A549 (cell line): ENCODE results near the gene CARMIL3. TPM values are rescaled to one million over a fixed set of nuclear protein-coding genes. Genes with fewer than 3 reads are reported as not detected.

Source experiments
- ATAC-seq, 2 experiments: fragments of 200-7000 bp in 1 of 2; fragments of >200 bp in 1 of 2; cut with Nextera tagmentation in 1 of 2; cut with Tn5 transposase in 1 of 2; 3 replicates each; pipeline versions ENCODE4 v1.8.0 to v1.9.1; 2018 to 2020; ENCODE audit warnings: mild to moderate bottlenecking in 1 of 2, moderate library complexity in 1 of 2
- CTCF ChIA-PET: fragments of 300-600 bp; sonication (Branson Sonifier 250); formaldehyde crosslinking; extraction: SDS; loops from one replicate; lab custom pipeline; 2021; ENCODE audit warnings: antibody characterized with exemption, inconsistent platforms; lab: Yijun Ruan, JAX
- POLR2A ChIA-PET: fragments of 350-600 bp; formaldehyde crosslinking; extraction: SDS; loops from one replicate; lab custom pipeline; 2021; ENCODE audit warnings: antibody characterized with exemption, inconsistent platforms; lab: Yijun Ruan, JAX
- DNase-seq, 2 experiments: peaks; one replicate each; pipeline versions ENCODE4 v3.0.0 to v3.0.0-alpha.2; 2011 to 2016; ENCODE audit warnings: low read depth in 1 of 2, low spot score in 1 of 2
- FAIRE-seq: peaks from 2 replicates; lab custom pipeline; 2011; peaks lifted over from hg19 to GRCh38; lab: Jason Lieb, UNC
- H3K27ac ChIP-seq, 2 experiments: fragments of >200 bp; sonication (Bioruptor Twin); formaldehyde crosslinking; 3 replicates each; pipeline ENCODE4 v1.5.1; 2016 to 2017
- H3K4me1 ChIP-seq: fragments of >200 bp; sonication (Bioruptor Twin); formaldehyde crosslinking; 3 replicates; pipeline ENCODE4 v1.6.1; 2016
- H3K4me2 ChIP-seq: fragments of >200 bp; sonication (Bioruptor Twin); formaldehyde crosslinking; 3 replicates; pipeline ENCODE4 v1.6.1; 2016
- H3K4me3 ChIP-seq: fragments of >200 bp; sonication (Bioruptor Twin); formaldehyde crosslinking; 3 replicates; pipeline ENCODE4 v1.5.1; 2016
- H3K9me3 ChIP-seq: fragments of >200 bp; sonication (Bioruptor Twin); formaldehyde crosslinking; 3 replicates; pipeline ENCODE4 v1.6.1; 2016
- CBX8 ChIP-seq: fragments of 200-600 bp; sonication (generic); IDR thresholded peaks from 2 replicates; pipeline ENCODE4 v1.6.1; 2016
- CEBPB ChIP-seq, 2 experiments: fragments of >200 bp in 1 of 2; sonication (Bioruptor Twin) in 1 of 2; formaldehyde crosslinking in 1 of 2; IDR thresholded peaks; 2 replicates each; pipeline ENCODE4 v1.6.1; 2012 to 2016
- CHD4 ChIP-seq: fragments of 200-600 bp; sonication (generic); IDR thresholded peaks from 2 replicates; pipeline ENCODE4 v1.6.1; 2016; ENCODE audit warnings: antibody characterized with exemption, mild to moderate bottlenecking, borderline replicate concordance
- HOXB5 ChIP-seq: fragments of 250-450 bp; sonication (Bioruptor Pico); IDR thresholded peaks from 2 replicates; pipeline ENCODE4 v1.5.0; 2020; ENCODE audit warnings: mild to moderate bottlenecking, moderate library complexity
- MAFK ChIP-seq: fragments of 450-650 bp; IDR thresholded peaks from 2 replicates; pipeline ENCODE4 v1.6.1; 2014; ENCODE audit not compliant: partially characterized antibody
- MAZ ChIP-seq: fragments of 150-350 bp; IDR thresholded peaks from 2 replicates; pipeline ENCODE4 v1.6.1; 2014; ENCODE audit warnings: antibody characterized with exemption, low read depth, low read length, borderline replicate concordance
- MYC ChIP-seq: IDR thresholded peaks from 2 replicates; pipeline ENCODE4 v1.6.1; 2012; ENCODE audit warnings: mild to moderate bottlenecking, inconsistent platforms, low read length, improper control_type of control experiment, borderline replicate concordance
- NFE2L2 ChIP-seq: fragments of 150-350 bp; conservative IDR thresholded peaks from 2 replicates; pipeline ENCODE4 v1.6.1; 2014; ENCODE audit warnings: low read length
- NR3C1 ChIP-seq: fragments of >200 bp; sonication (Bioruptor Twin); formaldehyde crosslinking; IDR thresholded peaks from 3 replicates; pipeline ENCODE4 v1.6.1; 2017
- RARB ChIP-seq: fragments of 250-450 bp; sonication (Bioruptor Pico); IDR thresholded peaks from 2 replicates; pipeline ENCODE4 v1.8.0; 2021; ENCODE audit warnings: mild to moderate bottlenecking, moderate library complexity
- RFX5 ChIP-seq: fragments of 450-650 bp; IDR thresholded peaks from 2 replicates; pipeline ENCODE4 v1.7.1; 2014; ENCODE audit warnings: antibody characterized with exemption, mild to moderate bottlenecking, moderate library complexity
- SMC3 ChIP-seq: fragments of >200 bp; sonication (Bioruptor Twin); formaldehyde crosslinking; IDR thresholded peaks from 3 replicates; pipeline ENCODE4 v1.6.1; 2018; ENCODE audit warnings: inconsistent platforms
- TP53 ChIP-seq: fragments of 250-450 bp; sonication (Bioruptor Pico); IDR thresholded peaks from 2 replicates; pipeline ENCODE4 v1.5.0; 2021; ENCODE audit warnings: mild to moderate bottlenecking, moderate library complexity
- ZSCAN20 ChIP-seq: fragments of 250-450 bp; sonication (Bioruptor Pico); IDR thresholded peaks from 2 replicates; pipeline ENCODE4 v1.8.0; 2022; ENCODE audit warnings: mild to moderate bottlenecking, moderate library complexity
- WGBS: methylation state at CpG from one replicate; pipeline ENCODE4 v1.1.6; 2017; ENCODE audit errors: missing lambda C conversion rate; 5-methylcytosine and 5-hydroxymethylcytosine counted together
- polyA plus RNA-seq, 4 experiments: library from polyadenylated mRNA; depleted of rRNA in 3 of 4; stranded (reverse); fragments of >200 nt; fragmentation: RNase III in 1 of 4; extraction: RNeasy Plus Mini Kit Qiagen cat#74134 plus additional on column Dnase treatment in 1 of 4; gene quantifications; 2 replicates in 3 of 4; 3 replicates in 1 of 4; pipeline ENCODE4 v1.2.3, GENCODE V29; 2011 to 2017
- TF ChIP-seq, protein P1 (sequence below): fragments of 250-450 bp; sonication (Bioruptor Pico); IDR thresholded peaks from 2 replicates; pipeline ENCODE4 v1.5.0; 2020; ENCODE audit warnings: low read depth, mild to moderate bottlenecking, moderate library complexity
- TF ChIP-seq, protein P2 (sequence below): fragments of 450-650 bp; IDR thresholded peaks from 2 replicates; pipeline ENCODE4 v1.6.1; 2014; ENCODE audit warnings: antibody characterized with exemption
- TF ChIP-seq, protein P3 (sequence below): fragments of >200 bp; sonication (Bioruptor Twin); formaldehyde crosslinking; IDR thresholded peaks from 2 replicates; pipeline ENCODE4 v1.6.1; 2016
- TF ChIP-seq, protein P4 (sequence below): fragments of 250-450 bp; sonication (Bioruptor Pico); IDR thresholded peaks from 2 replicates; pipeline ENCODE4 v1.5.0; 2021; ENCODE audit warnings: mild to moderate bottlenecking, moderate library complexity, borderline replicate concordance

Gene CARMIL3
- polyA plus RNA-seq, 2 of the 4 experiments (the other 2 are of a cell fraction), result 0.45 to 0.98 TPM

DNA sequence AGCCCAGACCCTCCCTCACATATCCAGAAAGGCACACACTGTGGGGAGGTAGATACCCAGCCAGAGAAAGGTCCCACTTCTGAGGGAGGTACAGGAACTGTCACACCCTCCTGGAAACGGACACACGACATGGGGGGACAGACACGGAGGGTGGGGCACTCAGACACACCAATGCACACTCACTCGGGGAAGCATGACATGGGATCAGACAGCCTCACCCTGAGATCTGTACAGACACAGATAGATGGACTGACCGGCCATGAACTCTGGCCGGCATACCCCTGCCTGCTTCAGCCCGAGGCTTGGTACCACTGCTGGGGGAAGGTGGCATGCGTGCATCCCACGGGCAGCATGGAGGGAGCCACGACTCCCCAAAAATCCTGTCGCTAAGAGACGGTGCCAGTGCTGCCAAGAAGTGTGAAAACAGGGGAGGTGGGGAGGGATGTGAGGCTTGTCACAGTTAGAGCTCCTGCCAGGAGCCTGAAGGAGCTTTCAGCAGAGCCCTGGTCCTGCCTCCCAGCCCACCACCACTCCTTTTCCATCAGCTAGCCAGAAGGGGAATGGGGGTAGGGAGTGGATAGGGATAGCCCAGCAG lies 20.1 kb downstream of the CARMIL3 start:
- 46% methylated on average over 9 of the region's 12 CpGs for WGBS
- TF ChIP-seq RFX5 (no peak), CEBPB (IDR thresholded peaks at IDR 0.05) (no peak), SMC3 (no peak)
- TF ChIP-seq, protein P1, sequence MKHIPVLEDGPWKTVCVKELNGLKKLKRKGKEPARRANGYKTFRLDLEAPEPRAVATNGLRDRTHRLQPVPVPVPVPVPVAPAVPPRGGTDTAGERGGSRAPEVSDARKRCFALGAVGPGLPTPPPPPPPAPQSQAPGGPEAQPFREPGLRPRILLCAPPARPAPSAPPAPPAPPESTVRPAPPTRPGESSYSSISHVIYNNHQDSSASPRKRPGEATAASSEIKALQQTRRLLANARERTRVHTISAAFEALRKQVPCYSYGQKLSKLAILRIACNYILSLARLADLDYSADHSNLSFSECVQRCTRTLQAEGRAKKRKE, result no peak
- TF ChIP-seq, protein P2, sequence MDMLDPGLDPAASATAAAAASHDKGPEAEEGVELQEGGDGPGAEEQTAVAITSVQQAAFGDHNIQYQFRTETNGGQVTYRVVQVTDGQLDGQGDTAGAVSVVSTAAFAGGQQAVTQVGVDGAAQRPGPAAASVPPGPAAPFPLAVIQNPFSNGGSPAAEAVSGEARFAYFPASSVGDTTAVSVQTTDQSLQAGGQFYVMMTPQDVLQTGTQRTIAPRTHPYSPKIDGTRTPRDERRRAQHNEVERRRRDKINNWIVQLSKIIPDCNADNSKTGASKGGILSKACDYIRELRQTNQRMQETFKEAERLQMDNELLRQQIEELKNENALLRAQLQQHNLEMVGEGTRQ, result no peak
- FAIRE-seq (no peak), DNase-seq (no peak), ATAC-seq (no peak)
- ChIA-PET POLR2A (interaction anchor here (1.9 kb wide), 1 partner anchor 9 kb away, joined by 5 read pairs; no protein-coding TSS in a partner anchor), CTCF (interaction anchor here (5.2 to 11.2 kb wide), 3 partner anchors 13 to 37 kb away, joined by 34 to 101 read pairs (median 56); no protein-coding TSS in a partner anchor)
- H3K4me3 ChIP-seq, result no peak overlapping the region
- no peaks in the 10 kb centered on the region for H3K9me3 ChIP-seq
- H3K4me1 ChIP-seq, result no peaks in the 10 kb centered on the region
- no peak overlapping the region for H3K27ac ChIP-seq
- H3K4me2 ChIP-seq, result no peak overlapping the region

DNA sequence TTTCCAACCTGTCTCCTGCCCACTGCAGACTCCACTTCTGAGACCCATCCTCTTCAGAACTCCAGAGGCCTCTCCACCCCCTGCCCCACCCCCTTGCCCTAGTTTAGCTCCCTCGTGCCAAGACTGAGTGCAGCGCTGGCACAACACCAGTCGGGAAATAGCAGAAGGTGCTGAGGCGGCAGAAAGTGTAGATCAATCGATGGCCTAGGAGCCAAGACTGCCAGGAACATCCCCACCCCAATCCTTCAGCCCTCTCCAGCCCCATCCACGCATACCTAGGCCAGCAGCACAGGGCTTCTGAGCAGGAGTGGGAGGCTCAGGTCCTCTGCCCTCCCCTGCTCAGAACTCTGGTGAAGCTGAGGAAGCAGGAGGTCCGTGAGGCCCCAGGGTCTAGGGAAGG lies 20.6 kb downstream of the CARMIL3 start:
- Histone ChIP-seq H3K9me3 (no peaks in the 10 kb centered on the region), H3K4me2 (no peak overlapping the region), H3K4me3 (no peak overlapping the region), H3K4me1 (no peaks in the 10 kb centered on the region), H3K27ac (no peak overlapping the region)
- TF ChIP-seq RFX5 (no peak), MAFK (peak; percentile 70)
- DNase-seq (no peak), FAIRE-seq (no peak), ATAC-seq (no peak)
- CTCF ChIA-PET, result interaction anchor here (0.6 to 11.2 kb wide), 4 partner anchors 13 to 233 kb away, joined by 3 to 101 read pairs (median 45); no protein-coding TSS in a partner anchor
- WGBS, result 57% methylated on average over 7 of the region's 7 CpGs
- POLR2A ChIA-PET, result interaction anchor here (1.9 kb wide), 1 partner anchor 8 kb away, joined by 5 read pairs; no protein-coding TSS in a partner anchor

DNA sequence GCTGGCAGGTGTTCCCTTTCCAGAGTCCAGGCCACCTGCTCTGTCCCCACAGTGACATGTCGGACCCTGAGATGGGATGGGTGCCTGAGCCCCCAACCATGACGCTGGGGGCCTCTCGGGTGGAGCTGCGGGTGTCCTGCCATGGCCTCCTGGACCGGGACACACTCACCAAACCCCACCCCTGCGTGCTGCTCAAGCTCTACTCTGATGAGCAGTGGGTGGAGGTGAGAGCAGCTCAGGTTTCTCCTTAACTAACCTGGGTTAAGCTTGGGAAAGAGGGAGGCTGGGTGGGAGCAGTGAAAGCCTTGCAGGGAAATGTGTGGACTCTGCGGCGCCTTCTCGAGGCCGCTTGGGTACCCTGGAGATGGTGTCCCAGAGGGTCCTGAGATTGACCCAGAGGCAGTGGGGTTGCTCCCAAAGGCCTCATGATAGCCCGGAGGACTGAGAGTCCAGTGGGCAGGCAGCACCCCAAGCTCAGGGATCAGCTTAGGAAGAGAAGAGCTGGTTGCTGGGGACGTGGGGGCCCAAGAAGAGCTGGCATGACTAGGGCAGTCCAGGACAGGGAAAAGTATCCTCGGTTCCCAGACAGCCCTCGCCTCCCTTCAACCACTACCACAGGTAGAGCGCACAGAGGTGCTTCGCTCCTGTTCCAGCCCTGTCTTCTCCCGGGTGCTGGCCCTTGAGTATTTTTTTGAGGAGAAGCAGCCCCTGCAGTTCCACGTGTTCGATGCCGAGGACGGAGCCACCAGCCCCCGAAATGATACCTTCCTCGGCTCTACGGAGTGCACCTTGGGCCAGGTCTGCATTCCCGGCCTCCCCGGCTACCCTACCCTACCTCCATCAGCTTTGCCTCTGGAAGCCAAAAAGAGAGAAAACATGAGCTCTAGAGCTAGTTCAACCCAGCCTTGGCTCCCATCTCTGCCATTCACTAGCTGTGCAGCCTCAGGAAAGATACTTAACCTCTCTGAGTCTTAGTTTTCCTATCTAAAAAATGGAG lies 21.4 kb downstream of the CARMIL3 start:
- POLR2A ChIA-PET, result interaction anchor here (0.7 to 1.0 kb wide), 2 partner anchors 11 to 21 kb away, joined by 3 read pairs; partner anchors contain the start of gene PCK2
- ATAC-seq (no peak), DNase-seq (no peak), FAIRE-seq (no peak)
- 72% methylated on average over 25 of the region's 26 CpGs for WGBS
- Histone ChIP-seq H3K27ac (no peak overlapping the region), H3K4me3 (no peak overlapping the region), H3K4me1 (no peaks in the 10 kb centered on the region), H3K4me2 (no peak overlapping the region), H3K9me3 (no peaks in the 10 kb centered on the region)
- CTCF ChIA-PET, result interaction anchor here (0.6 to 11.2 kb wide), 8 partner anchors 14 to 485 kb away, joined by 3 to 101 read pairs (median 4); partner anchors contain the start of gene TINF2
- TF ChIP-seq MAFK (no peak), MYC (no peak), MAZ (no peak), NR3C1 (no peak), CBX8 (no peak), CHD4 (no peak), ZSCAN20 (CRISPR knock-in tag) (no peak), NFE2L2 (no peak), SMC3 (no peak), RARB (CRISPR knock-in tag) (no peak), HOXB5 (CRISPR knock-in tag) (no peak), TP53 (no peak)
- TF ChIP-seq, protein P3, sequence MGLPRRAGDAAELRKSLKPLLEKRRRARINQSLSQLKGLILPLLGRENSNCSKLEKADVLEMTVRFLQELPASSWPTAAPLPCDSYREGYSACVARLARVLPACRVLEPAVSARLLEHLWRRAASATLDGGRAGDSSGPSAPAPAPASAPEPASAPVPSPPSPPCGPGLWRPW, result no peak
- TF ChIP-seq, protein P4, sequence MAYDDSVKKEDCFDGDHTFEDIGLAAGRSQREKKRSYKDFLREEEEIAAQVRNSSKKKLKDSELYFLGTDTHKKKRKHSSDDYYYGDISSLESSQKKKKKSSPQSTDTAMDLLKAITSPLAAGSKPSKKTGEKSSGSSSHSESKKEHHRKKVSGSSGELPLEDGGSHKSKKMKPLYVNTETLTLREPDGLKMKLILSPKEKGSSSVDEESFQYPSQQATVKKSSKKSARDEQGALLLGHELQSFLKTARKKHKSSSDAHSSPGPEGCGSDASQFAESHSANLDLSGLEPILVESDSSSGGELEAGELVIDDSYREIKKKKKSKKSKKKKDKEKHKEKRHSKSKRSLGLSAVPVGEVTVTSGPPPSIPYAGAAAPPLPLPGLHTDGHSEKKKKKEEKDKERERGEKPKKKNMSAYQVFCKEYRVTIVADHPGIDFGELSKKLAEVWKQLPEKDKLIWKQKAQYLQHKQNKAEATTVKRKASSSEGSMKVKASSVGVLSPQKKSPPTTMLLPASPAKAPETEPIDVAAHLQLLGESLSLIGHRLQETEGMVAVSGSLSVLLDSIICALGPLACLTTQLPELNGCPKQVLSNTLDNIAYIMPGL (CRISPR knock-in tag), result no peak
